Tibial nerve (tissue), 4 donors: ENCODE results near the gene DGKK.

Experiments
- CTCF ChIP-seq, 5 experiments: fragments of 200-600 bp in 3 of 5; fragments of 450-650 bp in 2 of 5; sonication (generic) in 3 of 5; IDR thresholded peaks; one replicate each; pipeline ENCODE4 v1.5.1; 2016 to 2019; ENCODE audit warnings: antibody characterized with exemption in 5 of 5, mild to moderate bottlenecking in 3 of 5, moderate library complexity in 2 of 5
- EP300 ChIP-seq, 2 donors: sonication (generic); formaldehyde crosslinking; IDR thresholded peaks; one replicate each; pipeline ENCODE4 v1.6.1; 2017; ENCODE audit warnings: antibody characterized with exemption in 2 of 2, mild to moderate bottlenecking in 1 of 2

DNA sequence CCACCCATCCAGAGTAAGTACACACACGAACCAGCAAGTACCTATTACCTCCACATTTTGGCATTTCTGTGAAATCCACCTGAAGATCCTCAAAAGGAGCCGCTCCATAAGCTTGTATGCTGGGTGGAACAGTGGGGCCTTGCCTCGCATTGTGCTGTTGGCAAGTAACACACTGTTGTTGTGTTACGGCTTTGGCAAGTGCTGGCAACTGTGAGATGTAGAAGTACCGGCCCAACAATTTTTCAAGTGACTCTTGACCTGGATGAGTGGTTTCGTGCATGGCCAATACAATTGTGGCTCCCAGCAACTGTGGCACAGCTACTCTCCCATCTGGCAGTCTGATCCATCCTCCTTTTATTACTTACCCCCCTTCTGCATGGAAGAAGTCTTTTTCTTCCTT, 137.3 kb downstream of the DGKK start:
- TF ChIP-seq CTCF (IDR thresholded peaks at IDR 0.05) (no peak), EP300 (IDR thresholded peaks at IDR 0.05) (no peak)
